Brain microvascular endothelial cell (primary cell): ENCODE measurements around the gene HSF5.

Experiments
- DNase-seq: peaks from one replicate; pipeline ENCODE4 v3.0.0-alpha.2; 2020
- H3K27ac ChIP-seq: fragments of 250-450 bp; sonication (Bioruptor Pico); 2 replicates; pipeline ENCODE4 v1.5.1; 2020; ENCODE audit warnings: mild to moderate bottlenecking, moderate library complexity
- H3K27me3 ChIP-seq: fragments of 250-450 bp; sonication (Bioruptor Pico); replicated peaks from 2 replicates; pipeline ENCODE4 v1.5.1; 2020; ENCODE audit warnings: mild to moderate bottlenecking
- H3K36me3 ChIP-seq: fragments of 250-450 bp; sonication (Bioruptor Pico); replicated peaks from 2 replicates; pipeline ENCODE4 v1.5.1; 2020; ENCODE audit warnings: mild to moderate bottlenecking
- H3K4me3 ChIP-seq: 2 replicates; pipeline ENCODE4 v1.5.1; 2011; ENCODE audit warnings: low read depth, mild to moderate bottlenecking, control low read depth, low read length, moderate library complexity
- CTCF ChIP-seq: IDR thresholded peaks from 2 replicates; pipeline ENCODE4 v1.5.1; 2011; ENCODE audit warnings: low read depth, mild to moderate bottlenecking, moderate library complexity, low read length, control low read depth, inconsistent platforms; ENCODE audit errors: missing control alignments
- in situ Hi-C: cut with HindIII; loops from 2 replicates; pipeline ENCODE4 v1.10.0; 2017; ENCODE audit warnings: low sequenced_read_pairs, low pct_ligation_motif_present

HSF5 gene

DNA sequence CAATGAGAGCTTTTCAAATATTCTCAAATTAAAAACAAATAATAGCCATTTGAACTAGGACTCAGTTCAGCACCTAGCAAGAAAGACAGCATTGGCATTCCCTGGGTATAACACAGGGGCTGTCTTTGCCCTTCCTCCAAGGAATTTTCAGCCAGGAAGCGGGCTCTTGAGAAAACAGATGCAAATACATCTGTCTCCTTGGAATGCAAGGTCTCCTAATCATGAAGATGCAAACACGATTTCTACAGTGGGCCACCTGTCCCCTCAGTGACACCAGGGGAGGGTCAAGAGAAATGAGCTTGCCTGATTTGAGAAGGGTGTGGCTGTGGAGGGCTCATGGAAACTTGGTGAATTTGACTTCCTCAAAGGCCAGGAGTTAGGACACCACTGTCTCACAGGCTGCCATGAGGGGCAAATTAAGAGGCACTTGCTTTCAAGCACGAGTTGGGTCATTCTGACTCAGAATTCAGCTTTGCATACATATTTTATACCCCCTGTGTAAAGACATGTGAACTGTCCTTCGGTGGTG is 111.7 kb downstream of the HSF5 start:
- DNase-seq = no peak
- no peak for TF ChIP-seq CTCF
- Histone ChIP-seq H3K27ac (no peak overlapping the region), H3K4me3 (no peak overlapping the region), H3K36me3 (no peaks in the 10 kb centered on the region), H3K27me3 (no peaks in the 10 kb centered on the region)
- in situ Hi-C loops = no loop called here

DNA sequence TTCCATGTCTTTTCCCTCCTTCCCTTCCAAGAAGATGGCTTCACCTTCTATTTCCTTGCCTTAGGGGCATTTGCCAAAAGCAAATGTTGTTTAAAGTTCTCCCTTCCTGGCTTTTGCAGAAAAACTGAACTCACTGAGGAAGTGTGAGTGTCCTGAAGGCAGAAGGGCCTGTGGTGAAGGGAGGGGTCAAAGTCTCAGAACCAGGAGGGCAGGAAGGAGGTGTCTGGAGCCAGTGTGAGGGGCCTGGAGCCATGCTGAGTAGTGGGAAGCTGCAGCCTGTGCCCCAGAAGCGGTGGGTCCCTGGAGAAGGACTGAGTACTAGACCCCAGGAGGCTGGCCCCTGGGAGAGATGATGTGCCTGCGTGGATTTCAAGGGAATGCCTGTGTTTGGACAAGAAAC is 112.4 kb downstream of the HSF5 start:
- Histone ChIP-seq H3K36me3 (no peaks in the 10 kb centered on the region), H3K27ac (no peak overlapping the region), H3K4me3 (no peak overlapping the region), H3K27me3 (no peaks in the 10 kb centered on the region)
- in situ Hi-C loops = no loop called here
- DNase-seq = no peak
- no peak for TF ChIP-seq CTCF

- Histone ChIP-seq H3K27me3 (no peaks in the 10 kb centered on the region), H3K27ac (no peak overlapping the region), H3K36me3 (no peaks in the 10 kb centered on the region), H3K4me3 (no peak overlapping the region)
- no peak for DNase-seq
- in situ Hi-C loops = no loop called here
- TF ChIP-seq CTCF = no peak
These were observed 113.0 kb downstream of the HSF5 start for GRCh38 chr17:58375256-58375655.

- no peak overlapping the region for H3K4me3 ChIP-seq
- no peak for DNase-seq
- H3K27ac ChIP-seq = no peak overlapping the region
- no peak for TF ChIP-seq CTCF
- in situ Hi-C loops = no loop called here
- H3K36me3 ChIP-seq = no peaks in the 10 kb centered on the region
- H3K27me3 ChIP-seq = no peaks in the 10 kb centered on the region
These were observed 114.3 kb downstream of the HSF5 start for GRCh38 chr17:58373923-58374322.

GRCh38 chr17:58373003-58373402 is 115.2 kb downstream of the HSF5 start:
- DNase-seq = no peak
- no peaks in the 10 kb centered on the region for H3K27me3 ChIP-seq
- in situ Hi-C loops = no loop called here

More at GRCh38 chr17:58373003-58373402, 115.2 kb downstream of the HSF5 start:
- TF ChIP-seq CTCF = no peak
- Histone ChIP-seq H3K36me3 (no peaks in the 10 kb centered on the region), H3K4me3 (no peak overlapping the region), H3K27ac (no peak overlapping the region)
